Ascending aorta (tissue), 2 donors: ENCODE measurements around the gene TGFBR2. TPM values are rescaled to one million over a fixed set of nuclear protein-coding genes. Genes with fewer than 3 reads are reported as not detected.
A peak's percentile ranks its signal among the peaks of the same experiment; 100 is the strongest.

Experiments used
- DNase-seq, 2 donors: peaks; one replicate each; pipeline ENCODE4 v3.0.0-alpha.2; 2019; ENCODE audit warnings: low spot score in 2 of 2
- H3K27ac ChIP-seq, 2 donors: fragments of 200-600 bp; sonication (generic); one replicate each; pipeline ENCODE4 v1.5.1; 2016 to 2017; ENCODE audit warnings: mild to moderate bottlenecking in 1 of 2
- H3K27me3 ChIP-seq: fragments of 200-600 bp; sonication (generic); one replicate; pipeline ENCODE4 v1.5.1; 2017
- H3K36me3 ChIP-seq, 2 donors: fragments of 200-600 bp; sonication (generic); one replicate each; pipeline ENCODE4 v1.5.1; 2016
- H3K4me1 ChIP-seq, 2 donors: fragments of 200-600 bp; sonication (generic); one replicate each; pipeline ENCODE4 v1.5.1; 2016 to 2017; ENCODE audit warnings: mild to moderate bottlenecking in 1 of 2
- H3K4me3 ChIP-seq, 2 donors: fragments of 200-600 bp; sonication (generic); one replicate each; pipeline ENCODE4 v1.5.1; 2016 to 2017; ENCODE audit warnings: mild to moderate bottlenecking in 1 of 2
- H3K9me3 ChIP-seq, 2 donors: fragments of 200-600 bp; sonication (generic); one replicate each; pipeline ENCODE4 v1.5.1; 2016
- CTCF ChIP-seq, 3 experiments: fragments of 200-600 bp in 2 of 3; fragments of 450-650 bp in 1 of 3; sonication (generic) in 2 of 3; IDR thresholded peaks; one replicate each; pipeline ENCODE4 v1.5.1; 2016 to 2019; ENCODE audit warnings: antibody characterized with exemption in 3 of 3, mild to moderate bottlenecking in 1 of 3, moderate library complexity in 1 of 3
- intact Hi-C: fragments of 100-400 bp; cut with DNase I; formaldehyde crosslinking; loops from one replicate; pipeline ENCODE4 v1.15.1; 2023
- total RNA-seq: library from RNA; depleted of rRNA; stranded (reverse); fragments of >200 nt; gene quantifications from one replicate; pipeline ENCODE4 v1.1.0, GENCODE V29; 2016

The TGFBR2 gene
- total RNA-seq, 1 donor from 2014 or later, result 343 TPM

- Histone ChIP-seq H3K27ac (peak overlapping the region; percentile 73 to 76), H3K36me3 (peaks cover 24 to 55% of the 10 kb centered on the region in 2 donors), H3K9me3 (no peaks in the 10 kb centered on the region), H3K4me1 (peaks cover 21 to 71% of the 10 kb centered on the region in 2 donors), H3K27me3 (no peaks in the 10 kb centered on the region), H3K4me3 (no peak overlapping the region)
- intact Hi-C loops, result no loop called here
- DNase-seq, result no peak
- TF ChIP-seq CTCF (IDR thresholded peaks at IDR 0.05), result no peak
Measured at GRCh38 chr3:30687930-30688570, 81.6 kb downstream of the TGFBR2 start.

DNA sequence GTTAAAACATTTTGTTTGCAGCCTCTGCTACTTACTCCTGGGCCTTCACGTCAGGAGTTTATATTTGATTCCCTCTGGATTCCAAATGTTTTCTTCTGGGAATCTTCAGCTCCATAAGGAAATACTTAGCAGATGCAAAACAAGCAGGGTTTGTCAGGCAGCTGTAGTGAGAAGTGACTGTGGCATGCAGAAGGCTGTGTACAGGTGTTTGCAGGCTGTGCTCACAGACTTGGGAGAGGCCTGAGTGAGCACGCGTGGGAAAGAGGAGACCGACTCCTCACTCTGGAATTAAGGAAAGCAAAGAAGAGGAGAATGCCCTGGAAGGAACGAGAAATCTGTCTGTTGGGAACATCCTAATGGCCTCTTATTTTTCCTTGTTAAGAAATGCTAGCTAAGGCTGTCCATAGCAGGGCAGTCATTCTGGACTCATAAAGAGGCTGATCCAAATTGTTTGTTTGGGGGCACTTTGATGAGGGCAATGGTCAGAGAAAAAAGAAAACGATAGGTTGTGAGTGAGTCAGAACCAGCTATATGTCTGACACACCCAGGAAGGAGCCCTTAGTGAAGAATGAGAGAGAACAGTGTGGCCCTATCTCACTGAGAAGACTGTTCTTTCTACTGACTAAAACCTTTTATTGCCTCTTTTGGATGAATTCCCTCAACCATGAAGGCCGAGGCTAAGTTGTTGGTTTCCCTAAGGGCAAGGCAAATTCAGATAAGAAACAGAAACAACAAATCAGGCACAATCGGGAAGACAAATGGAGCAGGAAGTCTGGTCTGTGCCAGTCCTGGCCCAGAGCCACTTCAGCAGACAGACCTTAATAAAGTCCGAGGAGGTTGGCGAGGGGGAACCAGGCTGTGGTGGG lies 82.6 kb downstream of the TGFBR2 start:
- intact Hi-C loops, result no loop called here
- Histone ChIP-seq H3K27me3 (no peaks in the 10 kb centered on the region), H3K4me1 (peaks cover 15 to 66% of the 10 kb centered on the region in 2 donors), H3K9me3 (no peaks in the 10 kb centered on the region), H3K36me3 (peaks cover 28 to 57% of the 10 kb centered on the region in 2 donors), H3K27ac (peak overlapping the region; percentile 73 to 76), H3K4me3 (no peak overlapping the region)
- DNase-seq, result no peak
- no peak for TF ChIP-seq CTCF (IDR thresholded peaks at IDR 0.05)

DNA sequence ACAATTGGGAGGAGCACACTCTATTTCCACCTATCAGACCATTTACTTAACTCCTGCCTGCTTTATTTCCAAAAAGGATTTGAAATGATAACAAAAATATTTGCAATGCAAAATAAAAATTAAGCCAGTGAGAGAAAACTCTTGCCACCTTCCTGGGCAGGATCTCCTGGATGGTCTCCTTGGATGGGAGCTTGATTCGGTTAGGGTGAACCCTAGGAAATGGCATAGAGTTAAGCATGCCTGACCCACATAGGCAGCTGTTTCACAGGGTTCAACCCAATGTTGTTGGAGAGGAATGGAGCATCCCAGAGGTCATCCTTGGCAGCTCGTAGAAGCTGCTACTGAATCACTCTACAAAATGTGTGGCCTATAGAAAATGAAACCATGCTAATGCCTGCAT lies 83.8 kb downstream of the TGFBR2 start:
- intact Hi-C loops, result loop anchor here (5.0 kb wide), 3 partner anchors 83 to 488 kb away; partner anchors contain the start of gene TGFBR2
- Histone ChIP-seq H3K36me3 (peaks cover 40 to 59% of the 10 kb centered on the region in 2 donors), H3K4me3 (no peak overlapping the region), H3K27ac (peak overlapping the region; percentile 65 to 73), H3K27me3 (no peaks in the 10 kb centered on the region), H3K4me1 (peaks cover 15 to 55% of the 10 kb centered on the region in 2 donors), H3K9me3 (no peaks in the 10 kb centered on the region)
- TF ChIP-seq CTCF (IDR thresholded peaks at IDR 0.05), result no peak
- no peak for DNase-seq

- Histone ChIP-seq H3K9me3 (no peaks in the 10 kb centered on the region), H3K27ac (peak overlapping the region; percentile 65 to 73), H3K36me3 (peaks cover 46 to 63% of the 10 kb centered on the region in 2 donors), H3K4me1 (peaks cover 15 to 51% of the 10 kb centered on the region in 2 donors), H3K4me3 (no peak overlapping the region), H3K27me3 (no peaks in the 10 kb centered on the region)
- intact Hi-C loops, result loop anchor here (5.0 kb wide), 3 partner anchors 84 to 489 kb away; partner anchors contain the start of gene TGFBR2
- TF ChIP-seq CTCF (IDR thresholded peaks at IDR 0.05), result no peak
- no peak for DNase-seq
Measured at GRCh38 chr3:30691249-30691880, 85.0 kb downstream of the TGFBR2 start.

- TF ChIP-seq CTCF (IDR thresholded peaks at IDR 0.05), result no peak
- no peak overlapping the region for H3K4me3 ChIP-seq
- peak overlapping the region; percentile 30 to 73 for H3K27ac ChIP-seq
- no peaks in the 10 kb centered on the region for H3K9me3 ChIP-seq
- peaks cover 46 to 63% of the 10 kb centered on the region in 2 donors for H3K36me3 ChIP-seq
- H3K4me1 ChIP-seq, result peaks cover 15 to 50% of the 10 kb centered on the region in 2 donors
- no peak for DNase-seq
- no peaks in the 10 kb centered on the region for H3K27me3 ChIP-seq
- intact Hi-C loops, result loop anchor here (2.0 to 5.0 kb wide), 5 partner anchors 85 to 577 kb away; partner anchors contain the start of gene TGFBR2
Measured at GRCh38 chr3:30691944-30692343, 85.5 kb downstream of the TGFBR2 start.
